Ishikawa (cell line): ENCODE data around the gene STX8.

Experiments
- EP300 ChIP-seq: IDR thresholded peaks from 2 replicates; pipeline ENCODE4 v1.6.1; 2012; ENCODE audit warnings: borderline replicate concordance
- FOXM1 ChIP-seq: IDR thresholded peaks from 2 replicates; pipeline ENCODE4 v1.6.1; 2012; ENCODE audit warnings: low read depth, borderline replicate concordance
- MAX ChIP-seq: IDR thresholded peaks from 2 replicates; pipeline ENCODE4 v1.6.1; 2012
- NFIC ChIP-seq: IDR thresholded peaks from 2 replicates; pipeline ENCODE4 v1.6.1; 2012
- RAD21 ChIP-seq: IDR thresholded peaks from 2 replicates; pipeline ENCODE4 v1.6.1; 2012; ENCODE audit warnings: low read depth
- TAF1 ChIP-seq: IDR thresholded peaks from 2 replicates; pipeline ENCODE4 v1.6.1; 2012; ENCODE audit warnings: low read depth, mild to moderate bottlenecking
- TCF12 ChIP-seq: IDR thresholded peaks from 2 replicates; pipeline ENCODE4 v1.6.1; 2012; ENCODE audit warnings: low read depth
- YY1 ChIP-seq: IDR thresholded peaks from 2 replicates; pipeline ENCODE4 v1.6.1; 2012; ENCODE audit warnings: low read depth
- ZBTB7A ChIP-seq: IDR thresholded peaks from 2 replicates; pipeline ENCODE4 v1.6.1; 2012; ENCODE audit warnings: low read depth
- TF ChIP-seq, protein P1 (sequence below): IDR thresholded peaks from 2 replicates; pipeline ENCODE4 v1.6.1; 2012

DNA sequence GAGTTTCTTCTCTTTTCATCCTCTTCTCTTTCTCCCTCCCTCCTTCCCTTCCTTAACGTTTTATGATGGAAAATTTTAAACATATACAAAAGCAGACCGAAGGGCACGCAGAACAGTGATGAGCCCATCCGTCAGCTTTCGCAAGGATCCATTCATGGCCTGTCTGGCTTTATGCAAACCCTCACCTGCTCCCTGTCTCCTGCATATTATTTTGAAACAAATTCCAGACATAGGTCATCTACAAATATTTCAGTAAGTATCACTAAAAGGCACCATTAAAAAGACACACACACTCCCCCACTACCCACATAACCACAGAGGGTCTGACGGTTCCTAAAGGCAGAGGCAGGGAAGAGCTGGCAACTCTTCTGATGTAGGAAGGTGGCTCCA lies 319.3 kb downstream of the STX8 start:
- TF ChIP-seq YY1 (no peak), TAF1 (no peak), TCF12 (no peak), RAD21 (no peak), ZBTB7A (0 out of 2 replicates have a peak, but pooled peaks have one; percentile 46), MAX (no peak), FOXM1 (no peak), EP300 (no peak), NFIC (no peak)
- TF ChIP-seq, protein P1, sequence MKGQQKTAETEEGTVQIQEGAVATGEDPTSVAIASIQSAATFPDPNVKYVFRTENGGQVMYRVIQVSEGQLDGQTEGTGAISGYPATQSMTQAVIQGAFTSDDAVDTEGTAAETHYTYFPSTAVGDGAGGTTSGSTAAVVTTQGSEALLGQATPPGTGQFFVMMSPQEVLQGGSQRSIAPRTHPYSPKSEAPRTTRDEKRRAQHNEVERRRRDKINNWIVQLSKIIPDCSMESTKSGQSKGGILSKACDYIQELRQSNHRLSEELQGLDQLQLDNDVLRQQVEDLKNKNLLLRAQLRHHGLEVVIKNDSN = no peak
